Measurements from ENCODE around the gene AGR3.

AGR3 gene

DNA sequence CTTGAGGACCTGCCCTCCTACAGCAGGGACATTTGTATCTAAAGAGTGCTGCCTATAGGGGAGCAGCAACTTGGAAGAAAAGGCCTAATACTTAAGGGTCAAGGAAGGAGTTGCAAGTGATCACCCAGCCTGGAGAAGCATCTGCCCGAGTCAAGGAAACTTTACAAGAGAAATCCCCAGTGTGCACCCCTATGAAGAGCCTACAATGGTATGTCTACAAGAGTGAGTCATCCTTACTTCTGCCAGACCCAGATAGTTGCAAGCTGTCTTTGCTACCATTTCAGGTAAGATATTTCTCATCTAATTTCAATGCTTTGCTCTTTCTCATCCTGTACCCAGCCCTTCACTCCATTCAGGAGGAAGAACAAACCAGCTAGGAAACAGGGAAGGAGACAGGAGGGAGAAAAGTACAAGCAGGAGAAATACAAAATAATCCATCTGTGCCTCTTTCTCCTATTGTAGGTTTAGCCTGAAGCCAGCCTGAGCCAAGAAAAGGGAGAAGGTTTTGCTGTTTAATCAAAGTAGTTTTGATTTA, 34.4 kb upstream of the AGR3 start:
- Histone ChIP-seq H3K9me3 (ENCODE audit: control insufficient read depth, low read depth, low read length) (no peaks in the 10 kb centered on the region), H3K4me3 (ENCODE audit: low read length) (no peak overlapping the region), H3K27me3 (ENCODE audit: control insufficient read depth, insufficient read depth, low read length) (no peaks in the 10 kb centered on the region), H3K36me3 (ENCODE audit: control insufficient read depth, low read depth, low read length) (no peaks in the 10 kb centered on the region), H3K27ac (ENCODE audit: low read length) (no peak overlapping the region), H3K4me1 (ENCODE audit: control insufficient read depth, low read depth, low read length) (peaks cover 3% of the 10 kb centered on the region), H3K9ac (ENCODE audit: low read length) (no peak overlapping the region)

DNA sequence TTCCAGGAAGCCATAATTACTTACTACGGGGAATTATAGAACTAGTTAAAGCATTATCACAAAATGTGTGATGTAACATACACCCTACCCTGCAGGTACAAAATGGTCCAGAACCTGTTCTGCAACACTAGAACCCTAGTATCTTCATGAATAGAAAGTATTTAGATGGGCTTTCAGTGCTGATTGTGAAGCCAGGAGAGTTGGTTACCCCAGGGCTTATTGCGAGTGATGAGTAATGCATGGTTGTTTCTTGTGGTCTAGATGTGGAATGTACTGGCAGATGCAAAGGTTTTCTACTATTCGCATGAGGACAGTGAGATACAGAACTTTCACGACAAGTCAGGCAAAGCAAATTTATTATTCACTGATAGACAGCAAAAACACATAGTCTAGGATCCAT, 33.6 kb upstream of the AGR3 start:
- Histone ChIP-seq H3K4me1 (ENCODE audit: control insufficient read depth, low read depth, low read length) (peaks cover 3% of the 10 kb centered on the region), H3K27ac (ENCODE audit: low read length) (no peak overlapping the region), H3K36me3 (ENCODE audit: control insufficient read depth, low read depth, low read length) (no peaks in the 10 kb centered on the region), H3K9ac (ENCODE audit: low read length) (no peak overlapping the region), H3K4me3 (ENCODE audit: low read length) (no peak overlapping the region), H3K27me3 (ENCODE audit: control insufficient read depth, insufficient read depth, low read length) (no peaks in the 10 kb centered on the region), H3K9me3 (ENCODE audit: control insufficient read depth, low read depth, low read length) (no peaks in the 10 kb centered on the region)

DNA sequence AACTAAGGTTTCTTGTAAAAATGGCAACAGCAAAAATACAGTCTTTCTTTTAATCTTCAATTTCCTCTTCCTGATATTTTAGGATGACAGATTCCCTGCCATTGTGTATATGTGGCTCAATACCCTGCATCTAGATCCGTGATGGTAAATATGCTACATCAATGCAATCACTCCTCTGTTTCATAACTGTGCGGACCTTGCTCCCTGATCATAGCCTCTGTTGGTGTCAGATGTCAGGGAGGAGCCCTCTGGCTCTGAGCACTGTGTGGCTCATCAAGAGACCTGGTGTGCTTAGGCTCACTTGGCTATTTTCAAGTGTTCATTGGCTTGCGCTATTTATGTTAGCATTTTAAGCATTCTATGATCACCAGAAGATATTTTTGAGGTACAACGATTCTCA, 33.0 kb upstream of the AGR3 start:
- no peak overlapping the region for H3K9ac ChIP-seq (ENCODE audit: low read length)
- peaks cover 3% of the 10 kb centered on the region for H3K4me1 ChIP-seq (ENCODE audit: control insufficient read depth, low read depth, low read length)
- H3K9me3 ChIP-seq (ENCODE audit: control insufficient read depth, low read depth, low read length): no peaks in the 10 kb centered on the region
- no peak overlapping the region for H3K27ac ChIP-seq (ENCODE audit: low read length)
- H3K36me3 ChIP-seq (ENCODE audit: control insufficient read depth, low read depth, low read length): no peaks in the 10 kb centered on the region
- no peaks in the 10 kb centered on the region for H3K27me3 ChIP-seq (ENCODE audit: control insufficient read depth, insufficient read depth, low read length)
- H3K4me3 ChIP-seq (ENCODE audit: low read length): no peak overlapping the region

DNA sequence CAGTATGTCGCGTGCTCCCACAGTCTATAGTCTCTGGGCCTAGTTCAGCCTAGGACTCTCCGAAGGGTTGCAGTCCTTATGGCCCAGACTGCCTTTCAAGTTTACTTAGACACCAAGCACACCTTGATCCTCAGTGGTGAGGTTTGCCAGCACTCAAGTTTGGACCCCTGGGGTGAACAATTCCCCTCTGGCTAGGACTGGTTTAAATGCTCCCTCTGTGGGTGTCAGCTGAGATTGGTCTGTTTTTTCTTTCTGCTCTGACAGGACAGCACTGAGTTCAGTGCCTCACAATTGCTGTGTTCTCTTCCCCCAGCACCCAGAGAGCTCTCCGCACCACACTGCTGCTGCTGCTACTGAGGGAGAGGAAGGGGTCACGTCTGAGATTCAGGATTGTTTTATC, 31.9 kb upstream of the AGR3 start:
- H3K4me3 ChIP-seq (ENCODE audit: low read length): no peak overlapping the region
- no peak overlapping the region for H3K27ac ChIP-seq (ENCODE audit: low read length)
- peaks cover 3% of the 10 kb centered on the region for H3K4me1 ChIP-seq (ENCODE audit: control insufficient read depth, low read depth, low read length)
- no peaks in the 10 kb centered on the region for H3K27me3 ChIP-seq (ENCODE audit: control insufficient read depth, insufficient read depth, low read length)
- no peak overlapping the region for H3K9ac ChIP-seq (ENCODE audit: low read length)
- no peaks in the 10 kb centered on the region for H3K9me3 ChIP-seq (ENCODE audit: control insufficient read depth, low read depth, low read length)
- H3K36me3 ChIP-seq (ENCODE audit: control insufficient read depth, low read depth, low read length): no peaks in the 10 kb centered on the region

DNA sequence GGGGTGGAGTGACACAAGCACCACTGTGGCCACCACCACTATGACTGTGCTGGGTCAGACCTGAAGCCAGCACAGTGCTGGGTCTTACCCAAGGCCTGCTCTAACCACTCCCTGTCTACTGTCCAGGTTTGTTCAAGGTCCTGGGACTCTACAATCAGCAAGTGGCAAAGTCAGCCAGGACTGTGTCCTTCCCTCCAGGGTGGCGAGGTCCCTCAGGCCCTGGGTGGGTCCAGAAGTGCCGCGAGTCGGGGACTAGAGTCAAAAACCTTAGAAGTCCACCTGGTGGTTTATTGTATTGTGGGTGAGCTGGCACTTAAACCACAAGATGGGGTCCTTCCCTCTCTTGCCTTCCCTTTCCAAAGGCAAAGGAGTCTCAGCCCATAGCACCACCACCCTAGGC, 30.8 kb upstream of the AGR3 start:
- no peaks in the 10 kb centered on the region for H3K9me3 ChIP-seq (ENCODE audit: control insufficient read depth, low read depth, low read length)
- no peak overlapping the region for H3K9ac ChIP-seq (ENCODE audit: low read length)
- H3K27ac ChIP-seq (ENCODE audit: low read length): no peak overlapping the region
- H3K27me3 ChIP-seq (ENCODE audit: control insufficient read depth, insufficient read depth, low read length): no peaks in the 10 kb centered on the region
- peaks cover 3% of the 10 kb centered on the region for H3K4me1 ChIP-seq (ENCODE audit: control insufficient read depth, low read depth, low read length)
- no peaks in the 10 kb centered on the region for H3K36me3 ChIP-seq (ENCODE audit: control insufficient read depth, low read depth, low read length)
- H3K4me3 ChIP-seq (ENCODE audit: low read length): no peak overlapping the region

DNA sequence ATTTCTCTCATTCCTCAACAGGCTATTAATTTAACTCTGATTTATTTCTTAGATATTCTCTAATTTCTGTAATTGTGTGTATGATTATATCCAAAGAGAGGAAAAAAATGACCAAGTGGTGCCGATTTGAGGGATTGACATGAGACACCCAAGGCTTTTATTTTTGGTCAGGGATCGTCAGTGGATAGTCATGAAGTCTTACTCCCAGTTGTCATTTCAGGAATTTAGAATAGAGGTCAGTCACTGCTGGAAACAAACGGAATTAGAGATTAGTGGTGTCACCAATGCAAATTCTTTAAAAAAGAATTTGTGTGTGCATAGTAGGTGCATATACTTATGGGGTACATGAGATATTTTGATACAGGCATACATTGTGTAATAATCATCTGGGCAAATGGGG, 26.8 kb upstream of the AGR3 start:
- Histone ChIP-seq H3K36me3 (ENCODE audit: control insufficient read depth, low read depth, low read length) (no peaks in the 10 kb centered on the region), H3K27me3 (ENCODE audit: control insufficient read depth, insufficient read depth, low read length) (no peaks in the 10 kb centered on the region), H3K4me1 (ENCODE audit: control insufficient read depth, low read depth, low read length) (peaks cover 14% of the 10 kb centered on the region), H3K4me3 (ENCODE audit: low read length) (no peak overlapping the region), H3K9me3 (ENCODE audit: control insufficient read depth, low read depth, low read length) (no peaks in the 10 kb centered on the region), H3K9ac (ENCODE audit: low read length) (no peak overlapping the region), H3K27ac (ENCODE audit: low read length) (no peak overlapping the region)

DNA sequence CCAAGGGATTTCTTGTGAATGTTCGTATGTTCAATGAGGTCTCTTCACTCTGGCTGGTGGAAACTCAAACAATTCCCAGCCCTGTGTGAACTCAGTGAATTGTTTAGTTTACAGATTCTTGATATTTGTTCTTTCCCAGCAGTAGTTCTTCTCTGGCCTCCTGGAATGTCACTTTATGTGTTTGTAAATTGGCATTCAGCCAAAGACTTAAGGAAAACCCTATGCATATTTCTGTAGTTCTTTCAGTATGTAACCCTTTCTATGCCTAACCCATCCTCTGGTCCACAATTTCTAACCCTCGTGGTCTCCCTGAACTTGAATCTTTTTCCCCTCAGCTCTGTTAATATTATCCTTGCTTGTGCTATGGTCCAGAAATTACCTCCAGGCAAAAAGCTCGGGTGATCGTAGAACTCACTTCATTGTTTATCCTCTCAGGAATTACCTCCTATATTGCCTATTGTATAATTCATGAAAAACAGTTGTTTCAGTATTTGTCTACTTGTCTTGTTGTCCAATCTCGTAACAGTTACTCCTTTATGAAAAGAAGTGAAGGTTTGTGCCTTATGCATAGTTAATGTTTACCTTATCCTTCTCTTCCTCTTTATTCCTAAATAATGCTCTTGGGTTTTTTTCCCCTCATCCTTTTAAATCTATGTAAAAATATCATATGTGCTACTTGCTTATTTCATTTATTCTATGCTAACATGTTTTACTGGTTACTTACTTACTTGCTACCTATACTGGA, 23.7 kb upstream of the AGR3 start:
- H3K36me3 ChIP-seq (ENCODE audit: control insufficient read depth, low read depth, low read length): no peaks in the 10 kb centered on the region
- no peak overlapping the region for H3K27ac ChIP-seq (ENCODE audit: low read length)
- H3K4me3 ChIP-seq (ENCODE audit: low read length): peak overlapping the region; percentile 30
- no peaks in the 10 kb centered on the region for H3K9me3 ChIP-seq (ENCODE audit: control insufficient read depth, low read depth, low read length)
- peaks cover 14% of the 10 kb centered on the region for H3K4me1 ChIP-seq (ENCODE audit: control insufficient read depth, low read depth, low read length)
- no peak overlapping the region for H3K9ac ChIP-seq (ENCODE audit: low read length)
- no peaks in the 10 kb centered on the region for H3K27me3 ChIP-seq (ENCODE audit: control insufficient read depth, insufficient read depth, low read length)

DNA sequence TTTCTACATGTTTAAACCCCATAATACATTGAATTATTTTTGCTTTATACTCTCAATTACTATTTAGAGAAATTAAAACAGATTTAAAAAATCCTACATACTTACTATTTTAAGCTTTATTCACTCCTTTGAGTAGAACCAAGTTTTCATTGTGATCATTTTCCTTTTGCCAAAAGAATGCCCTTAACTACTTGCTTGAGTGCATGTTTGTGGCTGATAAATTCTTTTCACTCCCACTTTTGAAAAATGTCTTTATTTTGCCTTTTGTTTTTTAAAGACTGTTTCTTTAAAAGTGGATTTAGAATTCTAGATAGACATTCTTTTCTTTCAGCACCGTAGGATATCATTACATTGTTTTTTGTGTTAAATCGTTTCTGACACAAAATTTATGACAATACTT, 22.3 kb upstream of the AGR3 start:
- H3K27ac ChIP-seq (ENCODE audit: low read length): no peak overlapping the region

DNA sequence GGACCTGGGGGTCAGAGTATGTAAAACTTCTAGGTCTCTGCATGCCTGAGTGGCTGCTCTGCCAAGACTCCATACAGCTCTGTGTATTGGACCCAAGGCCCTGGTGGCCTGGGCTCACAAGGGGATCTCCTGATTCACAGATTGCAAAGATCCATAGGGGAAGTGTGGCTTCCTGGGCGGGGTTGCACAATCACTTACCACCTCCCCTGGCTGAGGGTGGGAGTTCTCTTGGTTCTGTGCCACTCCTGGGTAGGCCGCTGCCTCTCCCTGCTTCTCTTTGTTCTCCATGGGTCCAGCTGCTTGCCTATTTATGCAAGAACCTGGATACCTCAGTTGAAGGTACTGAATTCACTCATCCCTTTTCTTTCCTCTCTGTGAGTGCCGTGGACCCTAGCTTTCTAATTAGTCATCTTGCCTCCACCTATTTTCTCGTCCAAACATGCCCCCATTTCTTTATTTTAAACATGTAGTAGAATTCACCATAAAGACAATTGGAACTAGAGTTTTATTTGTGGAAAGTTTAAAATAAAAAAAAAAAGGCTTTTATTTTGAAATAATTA, 18.5 kb upstream of the AGR3 start:
- Histone ChIP-seq H3K36me3 (ENCODE audit: control insufficient read depth, low read depth, low read length) (no peaks in the 10 kb centered on the region), H3K9ac (ENCODE audit: low read length) (no peak overlapping the region), H3K4me3 (ENCODE audit: low read length) (no peak overlapping the region), H3K9me3 (ENCODE audit: control insufficient read depth, low read depth, low read length) (no peaks in the 10 kb centered on the region), H3K27me3 (ENCODE audit: control insufficient read depth, insufficient read depth, low read length) (no peaks in the 10 kb centered on the region), H3K4me1 (ENCODE audit: control insufficient read depth, low read depth, low read length) (peaks cover 9% of the 10 kb centered on the region), H3K27ac (ENCODE audit: low read length) (no peak overlapping the region)

More for the DNA sequence above, 22.3 kb upstream of the AGR3 start:
- H3K4me3 ChIP-seq (ENCODE audit: low read length): no peak overlapping the region
- H3K27me3 ChIP-seq (ENCODE audit: control insufficient read depth, insufficient read depth, low read length): no peaks in the 10 kb centered on the region
- H3K4me1 ChIP-seq (ENCODE audit: control insufficient read depth, low read depth, low read length): peaks cover 14% of the 10 kb centered on the region
- no peaks in the 10 kb centered on the region for H3K9me3 ChIP-seq (ENCODE audit: control insufficient read depth, low read depth, low read length)
- H3K9ac ChIP-seq (ENCODE audit: low read length): no peak overlapping the region
- H3K36me3 ChIP-seq (ENCODE audit: control insufficient read depth, low read depth, low read length): no peaks in the 10 kb centered on the region

DNA sequence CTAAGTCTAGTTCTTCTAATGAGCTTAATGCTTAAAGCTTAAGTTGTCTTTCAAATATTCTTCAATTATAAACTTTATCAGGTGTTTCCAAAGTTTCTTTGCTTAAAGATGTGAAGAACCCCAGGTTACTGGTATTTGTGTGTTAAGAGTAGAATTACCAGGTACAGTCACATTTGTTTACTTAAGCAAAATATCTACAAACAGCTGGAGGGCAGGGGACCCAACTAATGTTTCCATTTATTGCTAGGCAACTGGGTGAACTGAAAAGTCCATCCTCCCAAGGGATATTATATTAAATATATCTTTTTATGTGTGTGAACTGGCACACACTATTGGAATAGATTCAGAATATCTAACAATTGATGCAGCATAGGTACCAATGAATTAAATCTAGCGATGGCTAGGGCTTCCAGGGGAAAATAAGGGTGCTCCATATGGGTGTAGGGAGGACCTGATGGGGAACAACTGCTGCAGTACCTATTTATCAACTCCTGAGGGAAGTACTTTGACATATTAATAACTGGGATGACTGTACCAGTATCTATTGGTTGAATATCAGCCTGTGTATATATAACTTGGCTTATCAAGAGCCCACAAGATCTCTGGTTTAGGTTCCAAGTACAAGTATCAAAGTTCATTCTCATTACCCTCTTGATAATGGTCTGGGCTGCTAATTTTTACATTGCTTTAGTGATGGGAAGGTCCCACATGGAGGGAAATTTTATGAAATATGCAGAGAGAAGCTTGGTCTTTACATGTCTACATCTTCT, 10.3 kb upstream of the AGR3 start:
- no peaks in the 10 kb centered on the region for H3K9me3 ChIP-seq (ENCODE audit: control insufficient read depth, low read depth, low read length)
- H3K9ac ChIP-seq (ENCODE audit: low read length): no peak overlapping the region
- no peaks in the 10 kb centered on the region for H3K4me1 ChIP-seq (ENCODE audit: control insufficient read depth, low read depth, low read length)
- no peaks in the 10 kb centered on the region for H3K36me3 ChIP-seq (ENCODE audit: control insufficient read depth, low read depth, low read length)
- H3K4me3 ChIP-seq (ENCODE audit: low read length): no peak overlapping the region
- H3K27ac ChIP-seq (ENCODE audit: low read length): no peak overlapping the region
- no peaks in the 10 kb centered on the region for H3K27me3 ChIP-seq (ENCODE audit: control insufficient read depth, insufficient read depth, low read length)

DNA sequence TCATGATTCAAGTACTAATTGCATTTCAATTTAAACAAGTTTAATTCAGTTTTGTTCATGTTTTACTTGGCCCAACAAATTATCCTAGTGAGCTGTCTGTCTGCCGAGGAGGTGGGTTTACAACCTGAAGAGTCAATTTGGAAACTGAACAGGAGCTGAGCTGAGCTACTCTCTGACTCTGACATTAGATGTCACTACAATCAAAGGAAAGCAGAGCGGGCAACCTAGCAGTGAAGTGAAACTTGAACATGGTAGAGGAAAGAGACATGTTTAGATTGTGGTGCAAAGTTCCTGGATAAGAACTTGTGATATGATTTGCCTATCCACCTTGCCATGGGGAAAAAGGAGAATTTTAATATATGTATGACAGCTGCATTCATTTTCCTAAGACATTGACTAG, 9.6 kb upstream of the AGR3 start:
- Histone ChIP-seq H3K4me1 (ENCODE audit: control insufficient read depth, low read depth, low read length) (no peaks in the 10 kb centered on the region), H3K36me3 (ENCODE audit: control insufficient read depth, low read depth, low read length) (no peaks in the 10 kb centered on the region), H3K27ac (ENCODE audit: low read length) (no peak overlapping the region), H3K4me3 (ENCODE audit: low read length) (no peak overlapping the region), H3K9me3 (ENCODE audit: control insufficient read depth, low read depth, low read length) (no peaks in the 10 kb centered on the region), H3K9ac (ENCODE audit: low read length) (no peak overlapping the region), H3K27me3 (ENCODE audit: control insufficient read depth, insufficient read depth, low read length) (no peaks in the 10 kb centered on the region)

Measured in iPS-18a (cell line).